DMS153 treated with DMSO at 0.1 percent for 48 hours (cell line): ENCODE data around the gene MDK.
A peak's percentile ranks its signal among the peaks of the same experiment; 100 is the strongest.

Experiments used
- DNase-seq: peaks from one replicate; lab custom pipeline; 2025; ENCODE audit not compliant: unreplicated experiment; lab: John Stamatoyannopoulos, UW

Gene MDK

GRCh38 chr11:46397526-46397925 lies 16.1 kb downstream of the MDK start:
- DNase-seq: no peak

- DNase-seq: no peak
Observed at GRCh38 chr11:46402957-46403902, 21.8 kb downstream of the MDK start.

- no peak for DNase-seq
Observed at GRCh38 chr11:46404476-46405017, 23.1 kb downstream of the MDK start.

- DNase-seq: no peak
Observed at GRCh38 chr11:46407635-46408034, 26.2 kb downstream of the MDK start.

- DNase-seq: no peak
Observed at GRCh38 chr11:46408407-46408986, 27.0 kb downstream of the MDK start.

GRCh38 chr11:46410021-46410420 lies 28.6 kb downstream of the MDK start:
- no peak for DNase-seq

GRCh38 chr11:46413760-46414465 lies 32.4 kb downstream of the MDK start:
- DNase-seq: peak; percentile 88

GRCh38 chr11:46414466-46414796 lies 33.0 kb downstream of the MDK start:
- DNase-seq: peak; percentile 88

GRCh38 chr11:46414879-46415278 lies 33.4 kb downstream of the MDK start:
- DNase-seq: peak; percentile 43

GRCh38 chr11:46417711-46418110 lies 36.2 kb downstream of the MDK start:
- no peak for DNase-seq

- DNase-seq: no peak
Observed at GRCh38 chr11:46418751-46419150, 37.3 kb downstream of the MDK start.

GRCh38 chr11:46420513-46420912 lies 39.0 kb downstream of the MDK start:
- no peak for DNase-seq

- no peak for DNase-seq
Observed at GRCh38 chr11:46421257-46421880, 39.9 kb downstream of the MDK start.

GRCh38 chr11:46422588-46422987 lies 41.1 kb downstream of the MDK start:
- no peak for DNase-seq

GRCh38 chr11:46426233-46426991 lies 44.9 kb downstream of the MDK start:
- no peak for DNase-seq

GRCh38 chr11:46427364-46427763 lies 45.9 kb downstream of the MDK start:
- DNase-seq: no peak

GRCh38 chr11:46429717-46430116 lies 48.2 kb downstream of the MDK start:
- no peak for DNase-seq

GRCh38 chr11:46431211-46431610 lies 49.7 kb downstream of the MDK start:
- no peak for DNase-seq
